HepG2 (cell line): ENCODE measurements around the gene ZC2HC1B. TPM values are rescaled to one million over a fixed set of nuclear protein-coding genes. Genes with fewer than 3 reads are reported as not detected.

Experiments
- ATAC-seq: fragments of 200-7000 bp; cut with Tn5 transposase; 3 replicates; pipeline ENCODE4 v1.9.1; 2020; ENCODE audit warnings: mild to moderate bottlenecking, moderate library complexity
- BruUV-seq: library from RNA; stranded (reverse); fragments of 400-500 nt; replicated peaks from 2 replicates; lab custom pipeline; 2021; lab: Mats Ljungman, UMichigan
- CTCF ChIA-PET: fragments of 300-600 bp; formaldehyde crosslinking; extraction: SDS; loops from one replicate; lab custom pipeline; 2021; ENCODE audit warnings: low total read pairs, inconsistent platforms, low intra/inter-chr PET ratio; lab: Yijun Ruan, JAX
- POLR2A ChIA-PET: fragments of 350-600 bp; sonication (Branson Sonifier 250); formaldehyde crosslinking; loops from one replicate; lab custom pipeline; 2020; ENCODE audit warnings: antibody characterized with exemption, inconsistent platforms; lab: Yijun Ruan, JAX
- DNase-seq: peaks from one replicate; pipeline ENCODE4 v3.0.0-alpha.2; 2015; ENCODE audit warnings: low spot score
- FAIRE-seq: peaks from 3 replicates; lab custom pipeline; 2011; peaks lifted over from hg19 to GRCh38; lab: Jason Lieb, UNC
- H2AFZ ChIP-seq: one replicate; pipeline ENCODE4 v1.6.1; 2011; ENCODE audit warnings: low read length, inconsistent platforms
- H3K27ac ChIP-seq: fragments of 300-600 bp; 3 replicates; pipeline ENCODE4 v1.8.0; 2011; ENCODE audit warnings: mixed run types, mild to moderate bottlenecking, mixed read lengths, low read length, inconsistent platforms; ENCODE audit not compliant: insufficient read depth; ENCODE audit errors: extremely low read length
- H3K27me3 ChIP-seq, 2 experiments: fragments of 200-600 bp in 1 of 2; 2 replicates in 1 of 2; 3 replicates in 1 of 2; pipeline versions ENCODE4 v1.6.0 to v1.8.0; 2011; ENCODE audit warnings: low read length in 2 of 2, mild to moderate bottlenecking in 2 of 2, moderate library complexity in 2 of 2, inconsistent platforms in 1 of 2; ENCODE audit not compliant: insufficient read depth in 2 of 2, control insufficient read depth in 1 of 2
- H3K36me3 ChIP-seq, 2 experiments: fragments of 200-600 bp in 1 of 2; replicated peaks in 1 of 2; 2 replicates in 1 of 2; 3 replicates in 1 of 2; pipeline versions ENCODE4 v1.5.1 to v1.8.0; 2011; ENCODE audit warnings: low read length in 2 of 2, inconsistent platforms in 1 of 2; ENCODE audit not compliant: insufficient read depth in 2 of 2, control insufficient read depth in 1 of 2
- H3K4me1 ChIP-seq: 2 replicates; pipeline ENCODE4 v1.5.1; 2012; ENCODE audit warnings: low read length, inconsistent platforms; ENCODE audit not compliant: insufficient read depth
- H3K4me2 ChIP-seq: 2 replicates; pipeline ENCODE4 v1.6.0; 2011; ENCODE audit warnings: low read depth, low read length, inconsistent platforms
- H3K4me3 ChIP-seq, 3 experiments: fragments of 200-600 bp in 1 of 3; sonication (generic), shearing (Covaris generic) in 1 of 3; replicated peaks in 1 of 3; 2 replicates each; pipeline ENCODE4 v1.5.1; 2011 to 2016; ENCODE audit warnings: low read length in 3 of 3, inconsistent platforms in 2 of 3, low read depth in 2 of 3, mild to moderate bottlenecking in 2 of 3, control low read depth in 1 of 3, mixed read lengths in 1 of 3; ENCODE audit not compliant: insufficient read depth in 1 of 3
- H3K79me2 ChIP-seq: one replicate; pipeline ENCODE4 v1.6.1; 2011; ENCODE audit warnings: low read length, inconsistent platforms; ENCODE audit not compliant: insufficient read depth
- H3K9ac ChIP-seq: 2 replicates; pipeline ENCODE4 v1.6.0; 2011; ENCODE audit warnings: mild to moderate bottlenecking, low read depth, low read length, inconsistent platforms; ENCODE audit not compliant: insufficient read depth
- H3K9me3 ChIP-seq: 2 replicates; pipeline ENCODE4 v1.5.1; 2012; ENCODE audit warnings: mild to moderate bottlenecking, low read length
- H4K20me1 ChIP-seq: 2 replicates; pipeline ENCODE4 v1.6.0; 2011; ENCODE audit warnings: inconsistent platforms, mild to moderate bottlenecking, low read length, moderate library complexity; ENCODE audit not compliant: insufficient read depth
- EP300 ChIP-seq, 3 experiments: sonication (generic) in 1 of 3; formaldehyde crosslinking in 1 of 3; IDR thresholded peaks; 2 replicates each; pipeline versions ENCODE4 v1.5.1 to v1.6.1; 2011 to 2020; ENCODE audit warnings: low read depth in 2 of 3, low read length in 2 of 3, borderline replicate concordance in 1 of 3, improper control_type of control experiment in 1 of 3, mild to moderate bottlenecking in 1 of 3, missing genetic modification reagents in 1 of 3, moderate library complexity in 1 of 3
- FLYWCH1 ChIP-seq: sonication (generic); formaldehyde crosslinking; IDR thresholded peaks from 2 replicates; pipeline ENCODE4 v1.8.1; 2023; ENCODE audit warnings: mild to moderate bottlenecking, missing genetic modification reagents
- HOXA9 ChIP-seq: sonication (generic); formaldehyde crosslinking; IDR thresholded peaks from 2 replicates; pipeline ENCODE4 v1.8.1; 2022; ENCODE audit warnings: missing genetic modification reagents, mild to moderate bottlenecking, moderate library complexity, borderline replicate concordance
- KDM4B ChIP-seq: sonication (generic); formaldehyde crosslinking; IDR thresholded peaks from 2 replicates; pipeline ENCODE4 v1.4.0; 2020; ENCODE audit warnings: missing genetic modification reagents
- SMYD3 ChIP-seq: sonication (generic); formaldehyde crosslinking; IDR thresholded peaks from 2 replicates; pipeline ENCODE4 v1.8.1; 2023; ENCODE audit warnings: mild to moderate bottlenecking, missing genetic modification reagents
- TFE3 ChIP-seq: IDR thresholded peaks from 2 replicates; pipeline ENCODE4 v1.6.1; 2016
- WGBS: methylation state at CpG from one replicate; pipeline ENCODE4 v1.1.6; 2017; ENCODE audit warnings: low lambda C conversion rate; 5-methylcytosine and 5-hydroxymethylcytosine counted together
- in situ Hi-C: cut with HindIII; loops from 2 replicates; pipeline ENCODE4 v1.10.0; 2017; ENCODE audit warnings: low pct_unique_long_range_greater_than_20kb; ENCODE audit not compliant: extremely low pct_ligation_motif_present
- intact Hi-C: fragments of 100-400 bp; cut with micrococcal nuclease; formaldehyde crosslinking; loops from one replicate; pipeline ENCODE4 v1.10.0; 2022; ENCODE audit not compliant: unreplicated experiment
- polyA plus RNA-seq, 8 experiments: library from polyadenylated mRNA; depleted of rRNA in 3 of 8; stranded (reverse) in 7 of 8; unstranded in 1 of 8; fragments of >200 nt; fragmentation: Illumina TruSeq in 4 of 8; extraction: Trizol in 4 of 8; gene quantifications; 2 replicates each; pipeline versions ENCODE4 v1.2.1 to v1.2.3, GENCODE V29; 2011 to 2016; ENCODE audit warnings: low read depth in 4 of 8, missing spikeins in 1 of 8, mixed read lengths in 1 of 8; ENCODE audit not compliant: insufficient read depth in 1 of 8
- total RNA-seq, 5 experiments: library from RNA; depleted of rRNA; stranded (reverse); fragments of >200 nt; fragmentation: Illumina TruSeq; extraction: Trizol; gene quantifications; 2 replicates each; pipeline ENCODE4 v1.2.3, GENCODE V29; 2016; ENCODE audit warnings: low read depth in 1 of 5

Gene ZC2HC1B
- total and polyA plus RNA-seq, 2 of the 13 experiments (the other 11 are each of a cell fraction or from before 2014, with no cell fraction given) = not detected

DNA sequence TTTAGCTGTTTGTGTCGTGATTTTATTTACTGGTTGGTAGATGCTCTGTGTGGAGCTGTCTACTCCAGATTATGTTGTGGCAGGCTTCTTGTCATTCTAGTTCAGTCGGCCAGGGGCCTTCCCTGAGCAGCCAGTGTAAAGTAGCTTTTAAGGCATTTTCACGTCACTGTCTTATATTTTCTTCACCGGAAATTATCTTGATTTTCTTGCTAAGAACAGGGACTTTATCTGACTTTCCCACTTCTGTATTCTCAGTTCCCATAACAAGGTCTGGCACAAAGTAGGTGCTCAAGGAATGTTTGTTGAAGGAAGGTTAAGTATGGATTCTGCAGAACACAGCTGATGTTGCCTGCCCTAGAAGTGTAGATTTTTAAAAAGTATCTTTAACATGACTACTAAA lies 20.3 kb upstream of the ZC2HC1B start:
- Histone ChIP-seq H4K20me1 (no peaks in the 10 kb centered on the region), H3K27me3 (no peaks in the 10 kb centered on the region; a peak in 1 of 5 replicates)
- 2% methylated on average over 4 of the region's 4 CpGs for WGBS
- CTCF ChIA-PET = no interaction called here
- 0 out of 2 replicates have a peak, but pooled peaks have one; percentile 1 for TF ChIP-seq FLYWCH1 (CRISPR knock-in tag)
- 0 out of 2 replicates have a peak, but pooled peaks have one; percentile 27 for TF ChIP-seq KDM4B
- no peak for TF ChIP-seq EP300 (IDR thresholded peaks at IDR 0.05; ENCODE audit: low read depth in 2 of 2, low read length in 2 of 2)
- no peak for TF ChIP-seq EP300 (CRISPR knock-in tag; IDR thresholded peaks at IDR 0.05; ENCODE audit: borderline replicate concordance)
- no peak for TF ChIP-seq HOXA9 (CRISPR knock-in tag)
- TF ChIP-seq TFE3 (CRISPR knock-in tag) = peak; percentile 34; the same call in 1 of the 2 replicates
- TF ChIP-seq SMYD3 (CRISPR knock-in tag) = 0 out of 2 replicates have a peak, but pooled peaks have one; percentile 57
- TF ChIP-seq, all 625 proteins: peak for 4
- Histone ChIP-seq H3K4me2 (peak overlapping the region; percentile 87), H3K4me1 (peaks cover 30% of the 10 kb centered on the region), H3K27ac (peak overlapping the region; percentile 95), H3K9me3 (no peaks in the 10 kb centered on the region), H3K36me3 (peaks cover 17 to 34% of the 10 kb centered on the region in 2 experiments), H3K4me3 (peak overlapping the region; percentile 75 to 88 (median 85)), H3K79me2 (peaks cover 33% of the 10 kb centered on the region), H3K9ac (peak overlapping the region; percentile 98), H2AFZ (no peak overlapping the region)
- ATAC-seq = 0 out of 3 replicates have a peak, but pooled peaks have one; percentile 11
- DNase-seq = peak; percentile 13
- POLR2A ChIA-PET = interaction anchor here (1.2 to 3.1 kb wide), 11 partner anchors 9 to 442 kb away, joined by 3 to 48 read pairs (median 7); partner anchors contain the start of genes FUCA2 and ZC2HC1B
- in situ Hi-C loops = loop anchor here (5.0 kb wide), 2 partner anchors 167 to 267 kb away; partner anchors contain the start of gene PHACTR2
- intact Hi-C loops = loop anchor here (5.0 kb wide), 2 partner anchors 152 to 167 kb away; partner anchors contain the start of gene PHACTR2
- FAIRE-seq = no peak
- TSS peak; percentile 48 for BruUV-seq
